Right forelimb (tissue), 1 donor: ENCODE results near the gene PAQR3.
"Not testable (repeated sequence)": the region's sequence is repeated elsewhere in the genome, so short reads cannot be mapped to it uniquely, and the experiment has no call there.

ENCODE experiments used
- DNase-seq: peaks from one replicate; pipeline ENCODE4 v3.0.0-alpha.2; 2018

Gene PAQR3

GRCh38 chr4:78923464-78924312, 15.6 kb downstream of the PAQR3 start:
- DNase-seq, result no peak

- no peak for DNase-seq
Measured at GRCh38 chr4:78922207-78922606, 17.0 kb downstream of the PAQR3 start.

- no peak for DNase-seq
Measured at GRCh38 chr4:78910612-78911011, 28.6 kb downstream of the PAQR3 start.

GRCh38 chr4:78908974-78909373, 30.3 kb downstream of the PAQR3 start:
- not testable (repeated sequence) for DNase-seq

GRCh38 chr4:78907638-78908037, 31.6 kb downstream of the PAQR3 start:
- no peak for DNase-seq

- no peak for DNase-seq
Measured at GRCh38 chr4:78904143-78904542, 35.1 kb downstream of the PAQR3 start.

GRCh38 chr4:78902298-78902697, 36.9 kb downstream of the PAQR3 start:
- DNase-seq, result no peak

- no peak for DNase-seq
Measured at GRCh38 chr4:78901882-78902281, 37.4 kb downstream of the PAQR3 start.

- no peak for DNase-seq
Measured at GRCh38 chr4:78899302-78899701, 39.9 kb downstream of the PAQR3 start.

- DNase-seq, result no peak
Measured at GRCh38 chr4:78889955-78890354, 49.3 kb downstream of the PAQR3 start.

GRCh38 chr4:78885598-78885997, 53.6 kb downstream of the PAQR3 start:
- no peak for DNase-seq

- DNase-seq, result no peak
Measured at GRCh38 chr4:78880874-78881492, 58.3 kb downstream of the PAQR3 start.

GRCh38 chr4:78878031-78878430, 61.2 kb downstream of the PAQR3 start:
- no peak for DNase-seq

GRCh38 chr4:78876568-78877320, 62.5 kb downstream of the PAQR3 start:
- DNase-seq, result no peak

- no peak for DNase-seq
Measured at GRCh38 chr4:78870056-78870455, 69.2 kb downstream of the PAQR3 start.

- not testable (repeated sequence) for DNase-seq
Measured at GRCh38 chr4:78868712-78869111, 70.5 kb downstream of the PAQR3 start.

GRCh38 chr4:78865451-78865850, 73.8 kb downstream of the PAQR3 start:
- no peak for DNase-seq

GRCh38 chr4:78864405-78865024, 74.7 kb downstream of the PAQR3 start:
- DNase-seq, result no peak

GRCh38 chr4:78863991-78864390, 75.2 kb downstream of the PAQR3 start:
- no peak for DNase-seq

- no peak for DNase-seq
Measured at GRCh38 chr4:78863254-78863869, 75.9 kb downstream of the PAQR3 start.

GRCh38 chr4:78862314-78862737, 76.9 kb downstream of the PAQR3 start:
- DNase-seq, result no peak
